ENCODE results near the gene SCN9A. TPM values are rescaled to one million over a fixed set of nuclear protein-coding genes. Genes with fewer than 3 reads are reported as not detected.

Gene SCN9A
- polyA plus RNA-seq, 1 donor: 3.5 TPM

GRCh38 chr2:166180951-166181812 is 194.6 kb downstream of the SCN9A start:
- no peak for DNase-seq (ENCODE audit: low read depth)

DNA sequence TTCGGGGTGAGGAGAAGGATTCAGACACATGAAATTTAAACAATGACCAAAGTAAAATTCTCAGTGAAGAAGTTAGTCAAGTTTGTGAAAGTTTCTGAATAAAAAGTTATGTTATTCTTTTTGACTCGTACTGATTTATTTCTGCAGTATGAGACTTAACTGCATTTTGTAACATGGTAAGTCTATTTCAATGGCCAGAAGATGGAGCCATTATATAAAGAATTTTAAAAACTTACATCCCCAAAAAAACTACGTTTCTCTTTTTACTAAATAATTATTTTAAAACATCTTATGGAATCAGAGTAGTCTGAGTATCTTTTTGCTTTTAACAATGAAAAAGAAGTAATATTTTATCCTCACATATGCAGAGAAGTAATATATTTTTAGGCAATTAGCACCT is 196.5 kb downstream of the SCN9A start:
- DNase-seq (ENCODE audit: low read depth): no peak

GRCh38 chr2:166173263-166173662 is 202.5 kb downstream of the SCN9A start:
- DNase-seq (ENCODE audit: low read depth): no peak

DNA sequence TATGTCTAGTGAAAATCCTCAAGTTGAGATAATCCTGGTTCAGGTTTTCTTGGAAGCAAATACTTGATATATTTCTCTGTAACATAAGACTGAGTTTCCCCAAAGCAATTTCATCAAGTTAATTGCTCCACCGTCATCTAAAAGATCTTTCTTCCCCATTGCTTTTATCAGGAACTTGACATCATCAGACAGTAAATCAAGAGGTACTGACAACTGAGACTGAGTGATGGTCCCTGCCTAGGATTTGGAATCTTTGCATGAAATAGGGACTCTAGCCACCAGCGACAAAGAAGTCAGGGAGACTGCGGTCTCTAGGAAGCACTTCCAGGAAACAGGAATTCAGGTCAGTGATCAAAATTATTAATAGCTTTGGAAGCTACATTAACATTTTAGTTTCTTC is 204.5 kb downstream of the SCN9A start:
- no peak for DNase-seq (ENCODE audit: low read depth)

DNA sequence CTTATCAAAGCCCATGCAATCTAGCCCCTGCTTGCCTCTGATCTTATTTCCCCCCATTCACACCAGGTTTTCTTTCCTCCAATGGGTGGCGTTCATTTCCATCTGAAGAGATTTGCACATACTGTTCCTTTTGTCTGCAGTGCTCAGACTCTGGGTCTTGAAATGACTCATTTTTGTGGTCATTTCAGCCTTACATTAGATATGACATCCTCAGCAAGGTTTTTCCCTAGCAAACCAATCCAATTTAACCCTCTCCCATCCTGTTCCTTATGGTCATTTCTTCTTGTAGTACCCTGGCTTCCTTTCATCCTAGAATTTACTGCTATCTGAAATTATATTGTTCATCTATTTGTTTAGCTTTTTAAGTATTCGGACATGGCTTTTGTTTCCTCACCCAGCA is 205.4 kb downstream of the SCN9A start:
- DNase-seq (ENCODE audit: low read depth): no peak

DNA sequence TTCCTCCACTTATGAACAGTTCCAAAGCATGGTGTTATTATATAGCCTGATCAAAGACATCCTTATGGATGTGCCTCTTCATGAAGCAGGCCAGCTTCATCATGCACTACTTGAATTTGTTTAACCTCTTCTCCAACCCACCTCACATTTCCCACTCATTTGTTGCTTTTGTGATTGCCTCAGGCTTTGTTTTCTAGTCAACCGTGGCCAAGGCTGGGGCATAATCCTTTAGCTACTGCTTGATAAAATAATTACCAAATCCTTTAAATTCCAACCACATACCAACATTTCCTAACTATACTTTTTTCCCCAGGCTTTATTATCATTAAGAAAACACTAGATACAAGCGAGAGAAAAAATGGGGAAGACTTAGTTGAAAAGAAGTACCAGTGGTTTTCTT is 208.3 kb downstream of the SCN9A start:
- DNase-seq (ENCODE audit: low read depth): no peak

DNA sequence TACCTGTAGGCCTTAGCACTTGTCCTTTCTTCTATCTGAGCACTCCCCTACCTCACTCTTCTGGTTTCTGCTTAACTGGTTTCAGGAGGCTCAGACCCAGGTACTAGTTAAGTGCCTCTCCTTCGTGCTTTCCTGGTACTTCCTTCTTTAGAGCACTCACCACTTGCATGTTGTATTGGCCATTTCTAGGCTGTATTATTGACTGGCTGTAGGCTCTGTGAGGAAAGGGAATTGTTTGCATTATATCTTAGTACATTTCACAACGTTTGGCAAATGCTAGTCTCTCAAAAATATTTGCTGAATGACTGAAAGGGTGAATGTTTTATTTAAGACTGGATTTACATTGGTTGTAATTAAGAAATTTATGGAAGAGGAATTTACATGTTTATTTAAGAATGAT is 212.0 kb downstream of the SCN9A start:
- DNase-seq (ENCODE audit: low read depth): no peak

DNA sequence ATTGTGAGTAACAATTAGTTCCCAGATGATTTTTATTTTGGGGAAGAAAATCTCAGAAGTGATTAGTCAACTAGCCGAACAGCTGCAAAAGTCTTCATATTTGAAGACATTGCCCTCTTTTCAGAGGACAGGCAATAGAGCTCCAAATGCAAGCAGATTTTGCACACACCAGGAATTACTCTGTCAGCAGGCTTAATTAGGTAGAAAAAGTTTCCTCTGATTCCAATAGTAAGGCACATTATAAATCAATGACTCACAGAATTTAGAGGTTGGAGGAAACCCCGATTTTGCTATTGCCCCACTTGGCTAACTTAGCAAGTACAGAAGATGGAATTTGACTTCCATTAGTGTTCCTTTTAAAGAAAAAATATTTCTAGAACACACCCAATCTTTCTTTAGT is 217.2 kb downstream of the SCN9A start:
- DNase-seq (ENCODE audit: low read depth): no peak

GRCh38 chr2:166157578-166157977 is 218.2 kb downstream of the SCN9A start:
- DNase-seq (ENCODE audit: low read depth): no peak

- DNase-seq (ENCODE audit: low read depth): no peak
These were observed 218.7 kb downstream of the SCN9A start for GRCh38 chr2:166156985-166157490.

- DNase-seq (ENCODE audit: low read depth): no peak
These were observed 220.2 kb downstream of the SCN9A start for GRCh38 chr2:166155589-166155988.

DNA sequence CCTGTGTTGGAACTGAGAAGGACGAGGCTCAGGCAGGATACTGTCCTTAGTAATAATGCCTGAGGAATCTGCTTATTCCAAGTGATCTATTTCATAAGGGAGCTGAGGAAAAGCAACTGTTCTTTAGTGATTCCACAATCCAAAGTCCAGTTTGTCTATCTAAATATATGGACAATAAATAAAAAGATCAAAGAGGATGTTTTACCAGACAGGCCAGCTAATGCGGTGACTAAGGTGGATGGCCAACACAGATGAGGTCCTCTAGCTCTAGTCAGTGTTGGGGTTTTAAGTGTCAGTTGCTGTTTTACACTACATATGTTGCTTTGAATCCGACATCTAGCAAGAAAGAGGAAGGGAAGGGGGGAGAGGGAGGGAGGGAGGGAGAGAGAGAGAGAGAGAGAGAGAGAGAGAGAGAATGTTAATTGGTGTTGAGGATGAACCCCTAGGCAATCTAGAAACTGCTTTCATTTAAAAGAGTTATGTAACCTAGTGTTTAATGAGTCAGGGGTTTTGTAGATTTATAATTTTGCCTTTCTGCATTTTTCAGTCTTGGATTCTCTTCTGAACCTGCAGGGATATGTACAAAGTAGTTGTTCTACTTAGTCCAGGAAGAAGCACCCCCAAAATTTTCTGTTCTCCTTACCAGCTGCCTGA is 220.9 kb downstream of the SCN9A start:
- no peak for DNase-seq (ENCODE audit: low read depth)

DNA sequence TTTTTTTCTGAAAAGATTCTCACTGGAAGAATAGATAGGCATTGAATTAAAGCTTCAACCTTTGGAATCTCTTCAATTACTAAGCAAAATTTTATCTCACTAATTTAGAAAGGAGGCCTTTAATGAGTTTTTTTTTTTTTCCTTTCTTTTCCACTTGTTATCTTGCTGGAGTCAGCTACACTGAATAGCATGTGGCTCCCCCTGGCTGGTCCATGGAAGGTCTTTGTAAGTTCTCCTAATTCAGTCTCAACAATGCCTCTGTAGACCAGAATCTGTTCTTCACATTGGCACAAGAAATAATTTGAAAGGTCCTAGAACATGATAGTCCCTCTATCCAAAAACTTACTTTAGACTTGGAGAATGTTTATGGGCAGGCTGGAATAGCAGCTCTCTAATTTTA is 223.7 kb downstream of the SCN9A start:
- DNase-seq (ENCODE audit: low read depth): no peak

GRCh38 chr2:166148500-166149400 is 227.0 kb downstream of the SCN9A start:
- DNase-seq (ENCODE audit: low read depth): no peak

- DNase-seq (ENCODE audit: low read depth): no peak
These were observed 227.9 kb downstream of the SCN9A start for GRCh38 chr2:166147883-166148282.

Other genes with a start within 250 kb of the SCN9A start
- gene SCN1A, start 247.9 kb downstream of the SCN9A start, polyA plus RNA-seq (ENCODE audit: insufficient read length): 0.08 TPM
- 33.2 TPM for gene SCN7A, start 118.3 kb upstream of the SCN9A start, polyA plus RNA-seq (ENCODE audit: insufficient read length)

Data from forelimb muscle (tissue), 1 donor.